ENCODE measurements around the gene HIP1.

- TF ChIP-seq CTCF (IDR thresholded peaks at IDR 0.05) (no peak), EZH2 (IDR thresholded peaks at IDR 0.05) (no peak), EZH2phosphoT487 (IDR thresholded peaks at IDR 0.05) (no peak)
These were observed 201.7 kb downstream of the HIP1 start for GRCh38 chr7:75536940-75537538.
